ENCODE data around the gene MYDGF.

Gene MYDGF

DNA sequence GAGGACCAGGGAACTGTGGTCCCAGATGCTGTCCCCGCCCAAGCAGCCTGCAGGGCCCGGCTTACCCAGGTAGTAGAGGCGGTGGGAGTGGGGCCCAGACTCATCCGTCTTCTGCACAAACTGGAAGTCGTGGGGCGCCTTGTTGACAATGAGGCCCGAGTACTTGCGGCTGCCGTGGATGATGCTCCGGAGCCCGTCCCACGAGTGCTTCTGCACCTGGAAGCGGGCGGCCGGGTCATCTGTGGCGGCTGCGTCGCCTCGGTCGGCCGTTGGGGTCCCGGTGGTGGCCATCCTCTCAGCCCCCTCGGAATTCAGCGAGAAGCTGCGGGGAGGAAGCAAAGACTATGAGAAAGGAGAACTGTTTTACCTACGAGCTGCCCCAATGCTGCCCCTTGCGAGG, 43.9 kb upstream of the MYDGF start:
- DNase-seq (ENCODE audit: low read depth) = no peak
- TF ChIP-seq, protein P1, sequence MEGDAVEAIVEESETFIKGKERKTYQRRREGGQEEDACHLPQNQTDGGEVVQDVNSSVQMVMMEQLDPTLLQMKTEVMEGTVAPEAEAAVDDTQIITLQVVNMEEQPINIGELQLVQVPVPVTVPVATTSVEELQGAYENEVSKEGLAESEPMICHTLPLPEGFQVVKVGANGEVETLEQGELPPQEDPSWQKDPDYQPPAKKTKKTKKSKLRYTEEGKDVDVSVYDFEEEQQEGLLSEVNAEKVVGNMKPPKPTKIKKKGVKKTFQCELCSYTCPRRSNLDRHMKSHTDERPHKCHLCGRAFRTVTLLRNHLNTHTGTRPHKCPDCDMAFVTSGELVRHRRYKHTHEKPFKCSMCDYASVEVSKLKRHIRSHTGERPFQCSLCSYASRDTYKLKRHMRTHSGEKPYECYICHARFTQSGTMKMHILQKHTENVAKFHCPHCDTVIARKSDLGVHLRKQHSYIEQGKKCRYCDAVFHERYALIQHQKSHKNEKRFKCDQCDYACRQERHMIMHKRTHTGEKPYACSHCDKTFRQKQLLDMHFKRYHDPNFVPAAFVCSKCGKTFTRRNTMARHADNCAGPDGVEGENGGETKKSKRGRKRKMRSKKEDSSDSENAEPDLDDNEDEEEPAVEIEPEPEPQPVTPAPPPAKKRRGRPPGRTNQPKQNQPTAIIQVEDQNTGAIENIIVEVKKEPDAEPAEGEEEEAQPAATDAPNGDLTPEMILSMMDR (IDR thresholded peaks at IDR 0.05; ENCODE audit: insufficient read depth, low read depth, low read length, missing control alignments) = no peak
- H3K4me3 ChIP-seq (ENCODE audit: low read depth, low read length) = no peak overlapping the region

DNA sequence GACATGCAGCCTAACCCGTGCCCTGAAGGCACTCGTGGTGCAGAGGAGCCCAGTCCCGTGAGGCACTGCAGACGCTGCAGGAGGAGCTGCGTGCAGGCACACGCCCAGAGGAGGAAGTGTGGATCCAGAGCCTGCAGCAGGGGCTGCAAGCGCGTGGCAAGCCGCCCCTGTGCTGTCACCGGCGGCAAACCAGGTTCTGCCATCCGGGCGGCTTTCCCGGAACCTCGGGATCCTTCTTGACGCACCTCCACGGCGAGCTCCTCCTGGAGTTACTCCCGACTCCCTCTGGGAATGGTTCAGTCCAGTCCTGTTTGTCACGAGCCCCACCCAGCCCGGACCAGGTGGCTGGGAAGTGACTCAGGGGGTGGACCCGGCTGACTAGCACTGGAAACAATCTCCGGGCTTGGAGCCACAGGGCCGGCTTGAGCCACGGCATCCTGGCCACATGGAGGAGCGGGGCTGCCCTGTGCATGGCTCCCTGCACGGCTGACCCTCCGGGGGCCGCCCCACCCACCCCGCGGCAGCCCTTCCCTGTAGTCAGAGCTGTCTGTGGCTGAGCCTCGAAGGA, 43.3 kb upstream of the MYDGF start:
- H3K4me3 ChIP-seq (ENCODE audit: low read depth, low read length) = no peak overlapping the region
- DNase-seq (ENCODE audit: low read depth) = no peak
- TF ChIP-seq, protein P1 (IDR thresholded peaks at IDR 0.05; ENCODE audit: insufficient read depth, low read depth, low read length, missing control alignments) = no peak

DNA sequence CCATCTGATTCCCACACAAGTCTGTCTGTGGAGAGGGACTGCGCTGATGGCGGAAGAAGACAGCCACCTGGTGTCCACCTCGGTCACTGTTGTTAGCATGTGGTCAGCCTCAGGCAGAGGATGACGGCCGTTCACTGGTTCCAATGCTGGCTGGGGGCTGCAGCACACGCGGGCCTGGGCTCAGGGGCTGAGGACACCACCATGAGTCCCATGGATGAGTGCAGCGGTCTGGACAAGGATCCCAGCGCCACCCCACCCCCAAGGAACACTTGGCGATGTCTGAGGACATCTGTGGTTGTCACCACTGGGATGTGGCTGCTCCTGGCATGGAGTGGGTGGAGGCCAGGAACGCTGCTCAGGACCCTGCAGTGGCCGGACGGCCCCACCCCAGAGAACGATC, 42.6 kb upstream of the MYDGF start:
- no peak overlapping the region for H3K4me3 ChIP-seq (ENCODE audit: low read depth, low read length)
- no peak for DNase-seq (ENCODE audit: low read depth)
- TF ChIP-seq, protein P1 (IDR thresholded peaks at IDR 0.05; ENCODE audit: insufficient read depth, low read depth, low read length, missing control alignments) = no peak

DNA sequence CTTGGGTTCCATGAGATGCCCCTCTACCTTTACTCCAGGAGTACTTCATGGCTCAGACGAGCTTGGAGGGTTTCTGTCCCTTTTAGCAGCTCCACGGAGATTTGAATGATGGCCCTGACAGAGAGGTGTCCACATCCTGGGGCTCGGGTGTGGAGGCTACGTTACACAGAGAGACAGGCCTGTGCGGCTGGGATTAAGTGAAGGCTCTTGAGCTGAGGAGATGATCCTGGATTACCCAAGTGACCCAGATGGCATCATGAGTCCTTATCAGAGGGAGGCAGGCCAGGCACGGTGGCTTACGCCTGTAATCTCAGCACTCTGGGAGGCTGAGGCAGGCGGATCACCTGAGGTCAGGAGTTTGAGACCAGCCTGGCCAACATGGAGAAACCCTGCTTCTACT, 41.1 kb upstream of the MYDGF start:
- DNase-seq (ENCODE audit: low read depth) = no peak
- TF ChIP-seq, protein P1 (IDR thresholded peaks at IDR 0.05; ENCODE audit: insufficient read depth, low read depth, low read length, missing control alignments) = no peak
- H3K4me3 ChIP-seq (ENCODE audit: low read depth, low read length) = no peak overlapping the region

DNA sequence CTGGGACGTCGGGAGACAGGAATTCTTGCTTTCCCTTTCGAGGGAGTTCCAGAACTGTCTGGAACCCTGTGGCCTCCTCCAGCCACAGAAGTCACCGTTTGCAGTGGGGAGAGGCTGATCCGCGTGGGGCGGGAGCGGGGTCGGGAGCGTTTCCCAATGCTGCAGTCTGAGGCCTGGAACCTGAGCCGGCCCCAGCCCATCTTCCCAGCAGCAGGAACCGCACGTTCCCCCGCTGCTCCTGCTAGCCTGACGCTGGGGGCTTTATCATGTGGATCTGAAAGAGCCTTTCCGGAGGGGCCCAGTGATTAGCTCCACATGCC, 40.1 kb upstream of the MYDGF start:
- TF ChIP-seq, protein P1 (IDR thresholded peaks at IDR 0.05; ENCODE audit: insufficient read depth, low read depth, low read length, missing control alignments) = no peak
- no peak for DNase-seq (ENCODE audit: low read depth)

DNA sequence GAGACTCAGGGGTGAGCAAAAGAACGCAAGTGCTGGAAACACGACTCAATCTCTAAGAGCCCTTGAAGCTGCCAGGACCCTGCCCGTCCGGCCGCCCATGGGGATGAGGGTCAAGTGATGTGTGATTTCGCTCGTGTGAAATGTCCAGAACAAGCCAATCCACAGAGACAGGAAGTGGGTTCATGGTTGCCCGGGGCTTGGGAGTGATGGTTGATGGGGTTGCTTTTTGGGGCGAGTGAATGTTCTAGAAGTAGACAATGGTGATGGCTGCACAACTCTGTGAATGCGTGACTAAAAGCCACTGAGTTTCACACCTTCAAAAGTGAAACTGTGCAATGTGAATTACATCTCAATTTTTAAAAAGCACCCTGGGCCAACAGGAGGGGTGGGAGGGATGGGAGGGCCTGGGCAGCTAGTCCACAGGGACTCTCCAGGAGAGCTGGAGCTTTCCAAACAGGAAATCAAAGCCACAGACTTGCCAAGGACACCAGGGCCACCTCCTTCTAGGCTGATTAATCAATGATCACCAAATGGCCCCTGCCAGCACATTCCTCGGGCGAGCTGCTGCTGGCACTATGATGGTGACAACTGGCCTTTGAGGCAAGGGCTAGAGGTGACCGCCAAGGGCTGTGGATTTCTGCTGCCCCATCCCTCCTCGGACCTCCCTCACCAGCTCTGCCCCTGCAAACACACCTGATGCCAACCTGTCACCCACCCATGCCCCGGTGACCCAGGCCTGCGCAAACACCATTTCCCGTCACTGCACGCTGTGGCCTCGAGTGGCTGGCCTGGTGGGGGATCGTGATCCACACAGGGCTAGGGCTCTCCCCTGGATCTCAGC, 39.5 kb upstream of the MYDGF start:
- TF ChIP-seq, protein P1 (IDR thresholded peaks at IDR 0.05; ENCODE audit: insufficient read depth, low read depth, low read length, missing control alignments) = no peak
- peak; percentile 33 for DNase-seq (ENCODE audit: low read depth)
- H3K4me3 ChIP-seq (ENCODE audit: low read depth, low read length) = no peak overlapping the region

More for the DNA sequence above, 40.1 kb upstream of the MYDGF start:
- H3K4me3 ChIP-seq (ENCODE audit: low read depth, low read length) = no peak overlapping the region

Data from GM12865 (cell line).